Measurements from ENCODE around the gene NR6A1.
"Not testable (repeated sequence)": the region's sequence is repeated elsewhere in the genome, so short reads cannot be mapped to it uniquely, and the experiment has no call there.

NR6A1 gene

DNA sequence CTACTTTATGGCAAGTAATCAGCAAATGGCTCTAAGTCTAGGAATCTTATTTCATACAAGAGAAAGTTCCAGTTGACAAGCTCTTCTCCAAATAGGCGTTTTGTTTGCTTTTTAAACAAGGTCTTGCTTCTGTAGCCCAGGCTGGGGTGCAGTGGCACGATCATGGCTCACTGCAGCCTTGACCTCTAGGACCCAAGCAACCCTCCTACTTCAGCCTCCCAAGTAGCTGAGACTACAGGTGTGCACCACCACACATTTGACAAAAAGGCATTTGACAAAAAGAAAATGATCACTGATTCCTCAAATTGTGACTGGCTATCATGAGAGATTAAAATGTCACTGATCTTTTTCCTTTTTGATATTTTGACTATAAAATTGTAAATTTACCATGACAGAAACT, 31.8 kb downstream of the NR6A1 start:
- H3K4me3 ChIP-seq (ENCODE audit: low read depth, low read length), result no peak overlapping the region
- TF ChIP-seq, protein P1, sequence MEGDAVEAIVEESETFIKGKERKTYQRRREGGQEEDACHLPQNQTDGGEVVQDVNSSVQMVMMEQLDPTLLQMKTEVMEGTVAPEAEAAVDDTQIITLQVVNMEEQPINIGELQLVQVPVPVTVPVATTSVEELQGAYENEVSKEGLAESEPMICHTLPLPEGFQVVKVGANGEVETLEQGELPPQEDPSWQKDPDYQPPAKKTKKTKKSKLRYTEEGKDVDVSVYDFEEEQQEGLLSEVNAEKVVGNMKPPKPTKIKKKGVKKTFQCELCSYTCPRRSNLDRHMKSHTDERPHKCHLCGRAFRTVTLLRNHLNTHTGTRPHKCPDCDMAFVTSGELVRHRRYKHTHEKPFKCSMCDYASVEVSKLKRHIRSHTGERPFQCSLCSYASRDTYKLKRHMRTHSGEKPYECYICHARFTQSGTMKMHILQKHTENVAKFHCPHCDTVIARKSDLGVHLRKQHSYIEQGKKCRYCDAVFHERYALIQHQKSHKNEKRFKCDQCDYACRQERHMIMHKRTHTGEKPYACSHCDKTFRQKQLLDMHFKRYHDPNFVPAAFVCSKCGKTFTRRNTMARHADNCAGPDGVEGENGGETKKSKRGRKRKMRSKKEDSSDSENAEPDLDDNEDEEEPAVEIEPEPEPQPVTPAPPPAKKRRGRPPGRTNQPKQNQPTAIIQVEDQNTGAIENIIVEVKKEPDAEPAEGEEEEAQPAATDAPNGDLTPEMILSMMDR (IDR thresholded peaks at IDR 0.05; ENCODE audit: control insufficient read depth, extremely low read depth, insufficient read depth), result no peak
- no peak for DNase-seq (ENCODE audit: low read depth)

DNA sequence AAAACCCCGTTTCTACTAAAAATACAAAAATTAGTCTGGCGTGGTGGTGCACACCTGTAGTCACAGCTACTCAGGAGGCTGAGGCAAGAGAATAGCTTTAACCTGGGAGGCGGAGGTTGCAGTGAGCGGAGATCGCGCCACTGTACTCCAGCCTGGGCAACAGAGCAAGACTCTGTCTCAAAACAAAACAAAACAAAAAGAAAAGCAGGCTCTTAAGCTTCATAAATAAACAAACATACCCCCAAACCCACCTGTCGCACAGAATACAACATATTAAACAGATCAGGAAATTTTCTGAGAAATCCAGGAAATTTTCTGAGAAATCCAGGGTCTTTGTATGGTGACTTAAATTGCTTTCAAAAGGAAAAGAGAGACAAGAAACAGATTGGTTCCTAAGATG, 33.0 kb downstream of the NR6A1 start:
- not testable (repeated sequence) for DNase-seq (ENCODE audit: low read depth); H3K4me3 ChIP-seq (ENCODE audit: low read depth, low read length)

DNA sequence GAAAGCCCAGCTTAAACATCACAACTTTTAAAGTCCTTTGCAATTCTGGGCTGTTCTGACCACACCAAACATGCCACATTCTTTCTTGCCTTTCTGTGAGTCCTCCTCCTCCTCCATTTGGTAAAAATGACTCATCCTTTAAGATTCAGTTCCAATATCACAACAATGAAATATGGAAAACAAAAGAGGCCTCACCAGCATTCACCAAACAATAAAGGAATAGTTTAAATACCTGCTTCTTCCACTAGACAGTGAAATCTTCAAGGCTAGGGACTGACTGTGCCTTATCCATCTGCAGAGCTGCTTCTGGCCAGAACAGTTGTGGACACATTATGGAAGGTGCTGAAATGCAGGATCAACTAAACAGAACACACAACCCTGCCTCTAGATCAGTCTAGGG, 36.0 kb downstream of the NR6A1 start:
- TF ChIP-seq, protein P1 (IDR thresholded peaks at IDR 0.05; ENCODE audit: control insufficient read depth, extremely low read depth, insufficient read depth), result no peak
- no peak for DNase-seq (ENCODE audit: low read depth)
- no peak overlapping the region for H3K4me3 ChIP-seq (ENCODE audit: low read depth, low read length)

DNA sequence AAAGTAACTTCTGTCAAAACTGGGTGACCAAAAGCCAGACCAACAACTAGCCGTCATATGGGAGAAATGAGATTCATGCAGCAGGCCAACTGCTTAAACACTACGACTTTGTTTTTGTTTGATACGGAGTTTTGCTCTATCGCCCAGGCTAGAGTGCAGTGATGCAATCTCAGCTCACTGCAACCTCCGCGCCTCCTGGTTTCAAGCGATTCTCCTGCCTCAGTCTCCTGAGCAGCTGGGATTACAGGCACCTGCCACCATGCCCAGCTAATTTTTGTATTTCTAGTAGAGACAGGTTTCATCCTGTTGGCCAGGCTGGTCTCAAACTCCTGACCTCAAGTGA, 36.4 kb downstream of the NR6A1 start:
- H3K4me3 ChIP-seq (ENCODE audit: low read depth, low read length); DNase-seq (ENCODE audit: low read depth): not testable (repeated sequence)

DNA sequence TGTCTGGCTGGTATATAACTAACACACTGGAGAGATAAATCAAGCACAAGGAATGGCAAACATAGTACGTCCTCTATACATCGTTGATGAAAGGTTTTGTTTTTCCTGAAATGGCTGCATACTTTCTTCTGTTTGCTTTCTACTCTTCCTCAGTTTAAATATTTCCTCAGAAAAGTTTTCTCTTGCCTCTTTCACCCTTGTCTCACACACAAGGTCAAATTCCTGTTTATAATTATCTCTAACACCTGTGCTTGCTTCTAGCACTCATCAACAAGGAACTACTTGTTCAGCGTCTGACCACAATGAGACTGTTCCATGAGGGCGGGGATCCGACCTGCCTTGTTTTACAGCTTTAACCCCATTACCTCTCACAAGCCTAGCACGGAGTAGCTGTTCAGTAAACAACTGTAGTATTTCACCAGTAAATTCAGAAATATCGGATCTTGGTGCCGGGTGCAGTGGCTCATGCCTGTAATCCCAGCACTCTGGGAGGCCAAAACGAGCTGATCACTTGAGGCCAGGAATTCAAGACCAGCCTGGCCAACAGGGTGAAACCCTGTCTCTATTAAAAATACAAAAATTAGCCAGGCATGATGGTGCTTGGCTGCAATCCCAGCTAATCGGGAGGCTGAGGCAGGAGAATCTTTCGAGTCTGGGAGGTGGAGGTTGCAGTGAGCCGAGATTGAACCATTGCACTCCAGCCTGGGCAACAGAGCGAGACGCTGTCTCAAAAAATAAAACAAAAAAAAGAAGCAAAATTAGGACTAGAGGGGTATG, 37.0 kb downstream of the NR6A1 start:
- TF ChIP-seq, protein P1 (IDR thresholded peaks at IDR 0.05; ENCODE audit: control insufficient read depth, extremely low read depth, insufficient read depth), result no peak
- H3K4me3 ChIP-seq (ENCODE audit: low read depth, low read length), result no peak overlapping the region
- DNase-seq (ENCODE audit: low read depth), result no peak

DNA sequence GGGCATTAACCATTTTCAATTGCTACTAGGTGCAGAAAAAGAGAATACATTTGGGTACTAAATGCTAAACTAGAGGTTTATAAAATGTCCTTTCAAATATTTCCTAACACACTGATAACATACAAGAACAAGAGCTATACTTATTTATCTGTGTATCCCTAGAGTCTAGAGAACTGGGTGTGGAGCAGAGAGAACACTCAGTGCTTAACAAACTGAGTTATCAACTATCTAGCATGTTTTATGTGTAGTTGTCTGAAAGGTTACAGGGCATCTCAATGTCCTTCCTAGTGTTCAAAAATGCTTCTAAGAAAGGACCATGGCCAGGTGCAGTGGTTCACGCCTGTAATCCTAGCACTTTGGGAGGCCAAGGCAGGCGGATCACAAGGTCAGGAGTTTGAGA, 40.3 kb downstream of the NR6A1 start:
- TF ChIP-seq, protein P1 (IDR thresholded peaks at IDR 0.05; ENCODE audit: control insufficient read depth, extremely low read depth, insufficient read depth), result no peak
- no peak for DNase-seq (ENCODE audit: low read depth)
- H3K4me3 ChIP-seq (ENCODE audit: low read depth, low read length), result no peak overlapping the region

DNA sequence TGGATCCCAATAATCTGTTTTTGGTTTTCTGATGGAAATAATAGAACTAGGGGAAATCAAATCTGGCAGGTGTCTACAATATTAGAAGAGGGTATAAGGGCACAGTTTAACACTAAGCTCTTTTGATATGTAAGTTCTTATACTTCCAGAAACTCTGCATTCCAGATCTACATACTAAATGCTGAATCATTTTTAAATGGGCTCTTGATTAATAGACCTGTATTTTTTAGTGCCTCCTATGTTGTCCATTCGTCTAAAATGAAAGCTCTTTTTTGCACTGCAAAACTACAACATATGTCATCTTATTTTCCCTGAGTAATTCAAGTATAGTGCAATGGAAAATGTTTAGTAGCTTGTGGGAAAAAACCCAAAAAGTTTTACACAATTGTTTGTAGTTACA, 44.2 kb downstream of the NR6A1 start:
- no peak overlapping the region for H3K4me3 ChIP-seq (ENCODE audit: low read depth, low read length)
- DNase-seq (ENCODE audit: low read depth), result no peak
- TF ChIP-seq, protein P1 (IDR thresholded peaks at IDR 0.05; ENCODE audit: control insufficient read depth, extremely low read depth, insufficient read depth), result no peak

DNA sequence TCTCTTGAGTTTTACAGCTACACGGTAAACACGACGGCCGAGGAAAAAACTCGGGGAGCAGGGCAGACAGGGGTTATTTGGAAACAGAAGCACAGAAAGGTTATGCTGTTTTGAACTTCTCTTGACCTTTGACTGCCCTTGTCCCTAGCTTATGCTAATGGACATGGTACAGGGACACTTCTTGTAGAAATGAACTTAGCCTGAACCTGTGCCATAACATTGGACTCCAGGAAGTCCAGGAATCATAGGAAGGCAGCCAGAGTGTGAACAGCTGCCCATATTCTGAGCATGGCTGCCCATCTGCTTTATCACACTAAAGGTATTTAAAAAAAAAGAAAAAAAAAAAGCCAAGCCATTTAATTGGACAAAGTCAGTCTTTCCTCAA, 46.1 kb downstream of the NR6A1 start:
- no peak for DNase-seq (ENCODE audit: low read depth)
- no peak overlapping the region for H3K4me3 ChIP-seq (ENCODE audit: low read depth, low read length)
- TF ChIP-seq, protein P1 (IDR thresholded peaks at IDR 0.05; ENCODE audit: control insufficient read depth, extremely low read depth, insufficient read depth), result no peak

Data from LNCaP clone FGC (cell line).